WTC11 (cell line): ENCODE measurements around the gene DTNBP1. TPM values are rescaled to one million over a fixed set of nuclear protein-coding genes. Genes with fewer than 3 reads are reported as not detected.

Experiments used
- ATF1 ChIP-seq: sonication (generic); formaldehyde crosslinking; IDR thresholded peaks from 2 replicates; pipeline ENCODE4 v1.8.1; 2023; ENCODE audit warnings: mild to moderate bottlenecking, moderate library complexity, missing genetic modification reagents
- CTCF ChIP-seq: fragments of 200-600 bp; IDR thresholded peaks from 2 replicates; pipeline ENCODE4 v1.8.0; 2022; ENCODE audit warnings: antibody characterized with exemption
- HMGA2 ChIP-seq: fragments of 250-450 bp; sonication (Bioruptor Pico); IDR thresholded peaks from 2 replicates; pipeline ENCODE4 v1.4.0; 2021; ENCODE audit warnings: mild to moderate bottlenecking, moderate library complexity
- IRF2 ChIP-seq: sonication (generic); formaldehyde crosslinking; IDR thresholded peaks from 2 replicates; pipeline ENCODE4 v1.8.0; 2022; ENCODE audit warnings: low read depth, missing genetic modification reagents, borderline replicate concordance
- MAX ChIP-seq: sonication (generic); formaldehyde crosslinking; IDR thresholded peaks from 2 replicates; pipeline ENCODE4 v1.8.0; 2022; ENCODE audit warnings: mild to moderate bottlenecking, missing genetic modification reagents
- NFYB ChIP-seq: sonication (generic); formaldehyde crosslinking; conservative IDR thresholded peaks from 2 replicates; pipeline ENCODE4 v1.8.0; 2022; ENCODE audit warnings: low read depth, missing genetic modification reagents
- PRDM15 ChIP-seq: sonication (generic); formaldehyde crosslinking; IDR thresholded peaks from 2 replicates; pipeline ENCODE4 v1.8.0; 2022; ENCODE audit warnings: missing genetic modification reagents
- PRRX2 ChIP-seq: fragments of 250-450 bp; sonication (Bioruptor Pico); IDR thresholded peaks from 2 replicates; pipeline ENCODE4 v1.8.0; 2021; ENCODE audit warnings: mild to moderate bottlenecking
- SMAD3 ChIP-seq: sonication (generic); formaldehyde crosslinking; IDR thresholded peaks from 2 replicates; pipeline ENCODE4 v1.8.0; 2022; ENCODE audit warnings: missing genetic modification reagents, mild to moderate bottlenecking, borderline replicate concordance
- SMAD4 ChIP-seq: sonication (generic); formaldehyde crosslinking; IDR thresholded peaks from 2 replicates; pipeline ENCODE4 v1.8.0; 2022; ENCODE audit warnings: mild to moderate bottlenecking, missing genetic modification reagents
- TCF7 ChIP-seq: sonication (generic); formaldehyde crosslinking; IDR thresholded peaks from 2 replicates; pipeline ENCODE4 v1.8.0; 2022; ENCODE audit warnings: mild to moderate bottlenecking, low read depth, missing genetic modification reagents, moderate library complexity
- TP53 ChIP-seq: sonication (generic); formaldehyde crosslinking; IDR thresholded peaks from 2 replicates; pipeline ENCODE4 v1.8.1; 2023; ENCODE audit warnings: mild to moderate bottlenecking, missing genetic modification reagents
- ZBTB43 ChIP-seq: sonication (generic); formaldehyde crosslinking; IDR thresholded peaks from 2 replicates; pipeline ENCODE4 v1.8.1; 2023; ENCODE audit warnings: mild to moderate bottlenecking, missing genetic modification reagents
- ZNF423 ChIP-seq: fragments of 250-450 bp; sonication (Bioruptor Pico); IDR thresholded peaks from 2 replicates; pipeline ENCODE4 v2.1.2; 2022; ENCODE audit warnings: mild to moderate bottlenecking, moderate library complexity
- total RNA-seq: library from RNA; stranded (reverse); gene quantifications from 3 replicates; pipeline ENCODE4 v1.2.3, GENCODE V29; 2021
- TF ChIP-seq, protein P1 (sequence below): sonication (generic); formaldehyde crosslinking; IDR thresholded peaks from 2 replicates; pipeline ENCODE4 v1.8.1; 2022; ENCODE audit warnings: mild to moderate bottlenecking, moderate library complexity, missing genetic modification reagents
- TF ChIP-seq, protein P2 (sequence below): sonication (generic); formaldehyde crosslinking; IDR thresholded peaks from 2 replicates; pipeline ENCODE4 v1.8.0; 2023; ENCODE audit warnings: mild to moderate bottlenecking, missing genetic modification reagents
- TF ChIP-seq, protein P3 (sequence below): sonication (generic); formaldehyde crosslinking; IDR thresholded peaks from 2 replicates; pipeline ENCODE4 v1.8.1; 2023; ENCODE audit warnings: mild to moderate bottlenecking, missing genetic modification reagents
- TF ChIP-seq, protein P4 (sequence below): sonication (generic); formaldehyde crosslinking; IDR thresholded peaks from 2 replicates; pipeline ENCODE4 v1.8.1; 2022; ENCODE audit warnings: low read depth, missing genetic modification reagents, borderline replicate concordance
- TF ChIP-seq, protein P5 (sequence below): sonication (generic); formaldehyde crosslinking; conservative IDR thresholded peaks from 2 replicates; pipeline ENCODE4 v1.8.1; 2022; ENCODE audit warnings: mild to moderate bottlenecking, missing genetic modification reagents
- TF ChIP-seq, protein P6 (sequence below): sonication (generic); formaldehyde crosslinking; IDR thresholded peaks from 2 replicates; pipeline ENCODE4 v1.8.1; 2022; ENCODE audit warnings: mild to moderate bottlenecking, missing genetic modification reagents, moderate library complexity, borderline replicate concordance

DTNBP1 gene
- total RNA-seq, 1 experiment from 2014 or later: 15.1 TPM

DNA sequence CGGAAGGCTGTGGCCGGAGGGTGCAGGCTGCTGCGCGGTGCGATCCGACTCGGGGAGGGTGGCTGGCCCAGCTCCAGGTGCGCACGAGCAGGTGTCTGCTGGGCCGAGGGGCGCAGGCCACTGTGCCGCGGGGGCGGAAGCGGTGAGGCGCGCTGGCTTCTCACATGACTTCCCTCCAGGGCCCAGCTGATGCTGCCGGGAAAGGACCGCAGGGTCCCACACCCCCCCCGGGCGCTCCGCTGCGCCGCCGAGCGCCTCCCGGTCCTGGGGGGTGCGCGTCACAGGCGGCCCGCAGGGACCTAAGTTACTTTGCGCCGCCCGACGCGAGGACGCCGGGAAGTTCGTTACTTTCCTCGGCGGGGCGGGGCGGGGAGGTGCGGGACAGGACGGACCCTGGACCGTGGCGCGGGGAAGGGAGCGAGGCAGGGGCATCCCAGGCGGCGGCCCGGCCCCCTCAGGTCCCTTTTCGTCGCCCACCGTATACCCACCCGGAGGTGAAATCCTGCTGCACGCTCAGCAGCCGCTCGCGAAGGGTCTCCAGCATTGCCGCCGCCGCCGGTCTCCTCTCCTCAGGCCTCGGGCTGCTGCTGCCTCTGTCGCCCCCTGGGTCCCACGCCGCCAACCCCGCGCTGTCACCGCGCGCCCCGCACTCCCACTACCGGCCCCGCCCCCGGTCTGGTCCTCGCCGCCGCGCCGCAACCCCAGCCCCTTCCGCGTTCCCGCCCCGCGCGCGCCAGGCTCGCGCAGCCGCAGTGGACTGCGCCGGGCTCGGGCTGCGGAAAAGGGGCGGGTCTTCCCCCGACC is at the start of gene DTNBP1 (continued):
- TF ChIP-seq, protein P1, sequence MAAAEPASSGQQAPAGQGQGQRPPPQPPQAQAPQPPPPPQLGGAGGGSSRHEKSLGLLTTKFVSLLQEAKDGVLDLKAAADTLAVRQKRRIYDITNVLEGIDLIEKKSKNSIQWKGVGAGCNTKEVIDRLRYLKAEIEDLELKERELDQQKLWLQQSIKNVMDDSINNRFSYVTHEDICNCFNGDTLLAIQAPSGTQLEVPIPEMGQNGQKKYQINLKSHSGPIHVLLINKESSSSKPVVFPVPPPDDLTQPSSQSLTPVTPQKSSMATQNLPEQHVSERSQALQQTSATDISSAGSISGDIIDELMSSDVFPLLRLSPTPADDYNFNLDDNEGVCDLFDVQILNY (CRISPR knock-in tag): peak; percentile 94
- TF ChIP-seq TCF7 (CRISPR knock-in tag) (peak; percentile 78; the same call in 1 of the 2 replicates), SMAD4 (CRISPR knock-in tag) (no peak), PRRX2 (CRISPR knock-in tag) (no peak), ZBTB43 (CRISPR knock-in tag) (peak; percentile 89; the same call in 1 of the 2 replicates), ATF1 (CRISPR knock-in tag) (0 out of 2 replicates have a peak, but pooled peaks have one; percentile 32), MAX (CRISPR knock-in tag) (peak; percentile 86), CTCF (no peak), HMGA2 (no peak), IRF2 (CRISPR knock-in tag) (no peak), PRDM15 (CRISPR knock-in tag) (0 out of 2 replicates have a peak, but pooled peaks have one; percentile 26), ZNF423 (CRISPR knock-in tag) (0 out of 2 replicates have a peak, but pooled peaks have one; percentile 52), SMAD3 (CRISPR knock-in tag) (no peak; the same call in 1 of the 2 replicates), TP53 (CRISPR knock-in tag) (no peak), NFYB (CRISPR knock-in tag) (no peak)
- TF ChIP-seq, protein P2, sequence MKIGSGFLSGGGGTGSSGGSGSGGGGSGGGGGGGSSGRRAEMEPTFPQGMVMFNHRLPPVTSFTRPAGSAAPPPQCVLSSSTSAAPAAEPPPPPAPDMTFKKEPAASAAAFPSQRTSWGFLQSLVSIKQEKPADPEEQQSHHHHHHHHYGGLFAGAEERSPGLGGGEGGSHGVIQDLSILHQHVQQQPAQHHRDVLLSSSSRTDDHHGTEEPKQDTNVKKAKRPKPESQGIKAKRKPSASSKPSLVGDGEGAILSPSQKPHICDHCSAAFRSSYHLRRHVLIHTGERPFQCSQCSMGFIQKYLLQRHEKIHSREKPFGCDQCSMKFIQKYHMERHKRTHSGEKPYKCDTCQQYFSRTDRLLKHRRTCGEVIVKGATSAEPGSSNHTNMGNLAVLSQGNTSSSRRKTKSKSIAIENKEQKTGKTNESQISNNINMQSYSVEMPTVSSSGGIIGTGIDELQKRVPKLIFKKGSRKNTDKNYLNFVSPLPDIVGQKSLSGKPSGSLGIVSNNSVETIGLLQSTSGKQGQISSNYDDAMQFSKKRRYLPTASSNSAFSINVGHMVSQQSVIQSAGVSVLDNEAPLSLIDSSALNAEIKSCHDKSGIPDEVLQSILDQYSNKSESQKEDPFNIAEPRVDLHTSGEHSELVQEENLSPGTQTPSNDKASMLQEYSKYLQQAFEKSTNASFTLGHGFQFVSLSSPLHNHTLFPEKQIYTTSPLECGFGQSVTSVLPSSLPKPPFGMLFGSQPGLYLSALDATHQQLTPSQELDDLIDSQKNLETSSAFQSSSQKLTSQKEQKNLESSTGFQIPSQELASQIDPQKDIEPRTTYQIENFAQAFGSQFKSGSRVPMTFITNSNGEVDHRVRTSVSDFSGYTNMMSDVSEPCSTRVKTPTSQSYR: no peak
- TF ChIP-seq, protein P3, sequence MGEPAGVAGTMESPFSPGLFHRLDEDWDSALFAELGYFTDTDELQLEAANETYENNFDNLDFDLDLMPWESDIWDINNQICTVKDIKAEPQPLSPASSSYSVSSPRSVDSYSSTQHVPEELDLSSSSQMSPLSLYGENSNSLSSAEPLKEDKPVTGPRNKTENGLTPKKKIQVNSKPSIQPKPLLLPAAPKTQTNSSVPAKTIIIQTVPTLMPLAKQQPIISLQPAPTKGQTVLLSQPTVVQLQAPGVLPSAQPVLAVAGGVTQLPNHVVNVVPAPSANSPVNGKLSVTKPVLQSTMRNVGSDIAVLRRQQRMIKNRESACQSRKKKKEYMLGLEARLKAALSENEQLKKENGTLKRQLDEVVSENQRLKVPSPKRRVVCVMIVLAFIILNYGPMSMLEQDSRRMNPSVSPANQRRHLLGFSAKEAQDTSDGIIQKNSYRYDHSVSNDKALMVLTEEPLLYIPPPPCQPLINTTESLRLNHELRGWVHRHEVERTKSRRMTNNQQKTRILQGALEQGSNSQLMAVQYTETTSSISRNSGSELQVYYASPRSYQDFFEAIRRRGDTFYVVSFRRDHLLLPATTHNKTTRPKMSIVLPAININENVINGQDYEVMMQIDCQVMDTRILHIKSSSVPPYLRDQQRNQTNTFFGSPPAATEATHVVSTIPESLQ (CRISPR knock-in tag): no peak
- TF ChIP-seq, protein P4, sequence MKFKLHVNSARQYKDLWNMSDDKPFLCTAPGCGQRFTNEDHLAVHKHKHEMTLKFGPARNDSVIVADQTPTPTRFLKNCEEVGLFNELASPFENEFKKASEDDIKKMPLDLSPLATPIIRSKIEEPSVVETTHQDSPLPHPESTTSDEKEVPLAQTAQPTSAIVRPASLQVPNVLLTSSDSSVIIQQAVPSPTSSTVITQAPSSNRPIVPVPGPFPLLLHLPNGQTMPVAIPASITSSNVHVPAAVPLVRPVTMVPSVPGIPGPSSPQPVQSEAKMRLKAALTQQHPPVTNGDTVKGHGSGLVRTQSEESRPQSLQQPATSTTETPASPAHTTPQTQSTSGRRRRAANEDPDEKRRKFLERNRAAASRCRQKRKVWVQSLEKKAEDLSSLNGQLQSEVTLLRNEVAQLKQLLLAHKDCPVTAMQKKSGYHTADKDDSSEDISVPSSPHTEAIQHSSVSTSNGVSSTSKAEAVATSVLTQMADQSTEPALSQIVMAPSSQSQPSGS (CRISPR knock-in tag): no peak
- TF ChIP-seq, protein P5, sequence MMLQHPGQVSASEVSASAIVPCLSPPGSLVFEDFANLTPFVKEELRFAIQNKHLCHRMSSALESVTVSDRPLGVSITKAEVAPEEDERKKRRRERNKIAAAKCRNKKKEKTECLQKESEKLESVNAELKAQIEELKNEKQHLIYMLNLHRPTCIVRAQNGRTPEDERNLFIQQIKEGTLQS (CRISPR knock-in tag): 0 out of 2 replicates have a peak, but pooled peaks have one; percentile 7
- TF ChIP-seq, protein P6, sequence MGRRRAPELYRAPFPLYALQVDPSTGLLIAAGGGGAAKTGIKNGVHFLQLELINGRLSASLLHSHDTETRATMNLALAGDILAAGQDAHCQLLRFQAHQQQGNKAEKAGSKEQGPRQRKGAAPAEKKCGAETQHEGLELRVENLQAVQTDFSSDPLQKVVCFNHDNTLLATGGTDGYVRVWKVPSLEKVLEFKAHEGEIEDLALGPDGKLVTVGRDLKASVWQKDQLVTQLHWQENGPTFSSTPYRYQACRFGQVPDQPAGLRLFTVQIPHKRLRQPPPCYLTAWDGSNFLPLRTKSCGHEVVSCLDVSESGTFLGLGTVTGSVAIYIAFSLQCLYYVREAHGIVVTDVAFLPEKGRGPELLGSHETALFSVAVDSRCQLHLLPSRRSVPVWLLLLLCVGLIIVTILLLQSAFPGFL: no peak
